ENCODE data around the gene TSGA10.

DNA sequence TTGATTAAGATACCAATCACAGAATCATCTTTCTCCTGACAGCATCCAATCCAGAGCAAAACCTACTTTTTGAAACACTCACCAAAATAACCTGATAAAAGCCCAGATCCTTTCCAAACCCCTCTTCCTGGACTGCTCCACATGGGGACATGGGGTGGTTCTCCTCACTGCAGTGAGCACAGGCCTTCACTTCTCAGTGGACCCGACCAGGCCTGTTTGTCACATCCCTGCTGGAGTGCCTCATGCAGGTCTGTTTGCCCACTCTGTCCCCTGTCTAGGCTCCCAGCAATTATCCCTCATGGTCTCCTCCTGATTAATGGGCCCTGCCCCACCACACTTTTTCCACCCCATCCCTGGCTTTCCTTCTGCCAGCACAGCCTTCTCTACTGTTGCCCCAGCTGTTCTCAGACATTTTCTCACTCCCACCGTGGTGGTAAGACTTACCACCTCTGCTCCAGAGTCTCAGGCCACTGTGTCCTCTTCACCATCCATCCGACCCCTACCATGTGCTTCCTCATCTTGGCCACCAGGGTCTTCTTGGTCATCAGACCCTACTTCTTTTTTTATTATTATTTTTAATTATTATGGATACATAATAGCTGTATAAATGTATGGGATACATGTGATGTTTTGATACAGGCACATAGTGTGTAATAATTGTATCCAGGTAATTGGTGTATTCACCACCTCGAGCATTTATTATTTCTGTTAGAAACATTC, 47.4 kb upstream of the TSGA10 start:
- TF ChIP-seq ELF1 (IDR thresholded peaks at IDR 0.05; ENCODE audit: borderline replicate concordance, low read depth) (no peak), POLR2AphosphoS5 (IDR thresholded peaks at IDR 0.05; ENCODE audit: low read depth, low read length) (no peak), ZFX (IDR thresholded peaks at IDR 0.05) (no peak), EGR1 (IDR thresholded peaks at IDR 0.05; ENCODE audit: low read depth) (no peak), CEBPB (IDR thresholded peaks at IDR 0.05; ENCODE audit: low read depth) (no peak), EZH2 (IDR thresholded peaks at IDR 0.05) (no peak)
- TF ChIP-seq, protein P1, sequence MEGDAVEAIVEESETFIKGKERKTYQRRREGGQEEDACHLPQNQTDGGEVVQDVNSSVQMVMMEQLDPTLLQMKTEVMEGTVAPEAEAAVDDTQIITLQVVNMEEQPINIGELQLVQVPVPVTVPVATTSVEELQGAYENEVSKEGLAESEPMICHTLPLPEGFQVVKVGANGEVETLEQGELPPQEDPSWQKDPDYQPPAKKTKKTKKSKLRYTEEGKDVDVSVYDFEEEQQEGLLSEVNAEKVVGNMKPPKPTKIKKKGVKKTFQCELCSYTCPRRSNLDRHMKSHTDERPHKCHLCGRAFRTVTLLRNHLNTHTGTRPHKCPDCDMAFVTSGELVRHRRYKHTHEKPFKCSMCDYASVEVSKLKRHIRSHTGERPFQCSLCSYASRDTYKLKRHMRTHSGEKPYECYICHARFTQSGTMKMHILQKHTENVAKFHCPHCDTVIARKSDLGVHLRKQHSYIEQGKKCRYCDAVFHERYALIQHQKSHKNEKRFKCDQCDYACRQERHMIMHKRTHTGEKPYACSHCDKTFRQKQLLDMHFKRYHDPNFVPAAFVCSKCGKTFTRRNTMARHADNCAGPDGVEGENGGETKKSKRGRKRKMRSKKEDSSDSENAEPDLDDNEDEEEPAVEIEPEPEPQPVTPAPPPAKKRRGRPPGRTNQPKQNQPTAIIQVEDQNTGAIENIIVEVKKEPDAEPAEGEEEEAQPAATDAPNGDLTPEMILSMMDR (IDR thresholded peaks at IDR 0.05 in 2 of 3, conservative IDR thresholded peaks at IDR 0.05 in 1 of 3; ENCODE audit: borderline replicate concordance in 1 of 3, insufficient read depth in 1 of 3, low read depth in 2 of 3, low read length in 2 of 3) = peak in 2 of 3 experiments; percentile 15 to 29; a peak in 3 of 6 replicates

All from HCT116 (cell line).